Fibroblast of skin of abdomen (primary cell): ENCODE measurements around the gene ALDH7A1.
A peak's percentile ranks its signal among the peaks of the same experiment; 100 is the strongest.
"Not testable (repeated sequence)": the region's sequence is repeated elsewhere in the genome, so short reads cannot be mapped to it uniquely, and the experiment has no call there.

ENCODE experiments used
- DNase-seq: peaks from one replicate; pipeline ENCODE4 v3.0.0-alpha.2; 2013

ALDH7A1 gene

GRCh38 chr5:126591549-126591948, 3.5 kb downstream of the ALDH7A1 start:
- no peak for DNase-seq

DNA sequence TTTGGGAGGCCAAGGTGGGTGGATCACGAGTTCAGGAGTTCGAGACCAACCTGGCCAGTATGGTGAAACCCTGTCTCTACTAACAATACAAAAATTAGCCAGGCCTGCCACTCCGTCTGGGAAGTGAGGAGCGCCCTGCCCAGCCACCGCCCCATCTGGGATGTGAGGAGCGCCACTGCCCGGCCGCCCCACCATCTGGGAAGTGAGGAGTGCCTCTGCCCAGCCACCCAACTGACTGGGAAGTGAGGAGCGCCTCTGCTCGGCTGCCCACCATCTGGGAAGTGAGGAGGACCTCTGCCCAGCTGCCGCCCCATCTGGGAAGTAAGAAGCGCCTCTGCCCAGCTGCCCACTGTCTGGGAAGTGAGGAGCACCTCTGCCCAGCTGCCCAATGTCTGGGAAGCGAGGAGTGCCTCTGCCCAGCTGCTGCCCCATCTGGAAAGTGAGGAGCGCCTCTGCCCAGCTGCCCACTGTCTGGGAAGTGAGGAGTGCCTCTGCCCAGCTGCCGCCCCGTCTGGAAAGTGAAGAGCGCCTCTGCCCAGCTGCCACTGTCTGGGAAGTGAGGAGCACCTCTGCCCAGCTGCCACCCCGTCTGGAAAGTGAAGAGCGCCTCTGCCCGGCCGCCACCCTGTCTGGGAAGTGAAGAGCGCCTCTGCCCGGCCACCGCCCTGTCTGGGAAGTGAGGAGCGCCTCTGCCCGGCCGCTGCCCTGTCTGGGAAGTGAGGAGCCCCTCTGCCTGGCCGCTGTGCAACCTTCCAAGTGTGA, 5.3 kb downstream of the ALDH7A1 start:
- no peak for DNase-seq

DNA sequence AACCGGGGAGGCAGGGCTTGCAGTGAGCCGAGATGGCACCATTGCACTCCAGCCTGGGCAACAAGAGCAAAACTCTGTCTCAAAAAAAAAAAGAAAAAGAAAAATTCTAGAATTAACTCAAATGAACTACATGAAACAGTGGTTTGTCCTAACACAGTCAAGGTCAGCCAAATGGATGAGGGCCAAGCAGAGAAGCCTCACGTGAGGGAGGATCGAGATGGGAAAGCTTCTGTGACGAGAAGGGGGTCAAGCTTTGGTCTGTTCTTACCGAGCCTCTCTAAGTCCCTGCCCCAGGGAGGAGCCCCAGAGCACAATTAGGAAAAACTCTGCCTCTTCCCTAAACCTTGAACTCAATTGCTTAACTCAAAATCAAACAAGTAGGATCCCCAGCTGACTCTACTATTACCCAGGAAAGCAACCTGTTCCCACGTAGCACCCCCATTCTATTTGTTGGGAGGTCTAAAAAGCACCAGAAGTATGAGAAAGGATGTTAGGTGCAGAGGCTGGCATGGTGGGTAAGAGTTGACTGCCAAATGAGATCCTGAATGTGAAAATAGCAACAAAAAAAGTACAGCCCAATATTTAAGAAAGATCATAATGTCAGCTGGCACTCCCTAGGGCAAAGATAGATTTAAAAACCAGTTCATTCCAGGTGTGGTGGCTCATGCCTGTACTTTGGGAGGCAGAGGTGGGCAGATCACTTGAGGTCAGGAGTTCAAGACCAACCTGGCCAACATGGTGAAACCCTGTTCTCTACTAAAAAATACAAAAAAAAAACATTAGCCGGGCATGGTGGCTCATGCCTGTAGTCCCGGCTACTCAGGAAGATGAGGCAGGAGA, 7.2 kb downstream of the ALDH7A1 start:
- DNase-seq, result no peak

GRCh38 chr5:126583761-126584160, 11.3 kb downstream of the ALDH7A1 start:
- no peak for DNase-seq

GRCh38 chr5:126579716-126580115, 15.3 kb downstream of the ALDH7A1 start:
- no peak for DNase-seq

- no peak for DNase-seq
These were observed 17.6 kb downstream of the ALDH7A1 start for GRCh38 chr5:126577415-126577814.

GRCh38 chr5:126576974-126577373, 18.0 kb downstream of the ALDH7A1 start:
- no peak for DNase-seq

DNA sequence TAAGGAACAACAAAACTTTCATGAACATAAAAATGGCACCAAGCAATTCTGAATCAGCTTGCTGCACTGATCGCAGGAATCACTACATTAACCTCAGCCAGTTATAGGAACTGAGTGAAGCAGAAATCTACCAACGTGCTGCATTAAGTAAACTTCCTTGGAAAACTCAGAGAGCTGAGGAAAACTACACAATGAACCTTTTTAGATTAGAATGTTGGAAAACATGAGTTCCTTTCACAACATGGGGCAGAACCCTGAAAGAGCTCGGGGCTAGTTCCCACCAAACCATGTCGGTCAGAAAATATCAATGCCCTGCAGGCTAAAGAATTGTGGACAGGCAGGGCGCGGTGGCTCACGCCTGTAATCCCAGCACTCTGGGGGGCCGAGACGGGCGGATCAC, 19.4 kb downstream of the ALDH7A1 start:
- no peak for DNase-seq

GRCh38 chr5:126568206-126568755, 26.7 kb downstream of the ALDH7A1 start:
- DNase-seq, result no peak

DNA sequence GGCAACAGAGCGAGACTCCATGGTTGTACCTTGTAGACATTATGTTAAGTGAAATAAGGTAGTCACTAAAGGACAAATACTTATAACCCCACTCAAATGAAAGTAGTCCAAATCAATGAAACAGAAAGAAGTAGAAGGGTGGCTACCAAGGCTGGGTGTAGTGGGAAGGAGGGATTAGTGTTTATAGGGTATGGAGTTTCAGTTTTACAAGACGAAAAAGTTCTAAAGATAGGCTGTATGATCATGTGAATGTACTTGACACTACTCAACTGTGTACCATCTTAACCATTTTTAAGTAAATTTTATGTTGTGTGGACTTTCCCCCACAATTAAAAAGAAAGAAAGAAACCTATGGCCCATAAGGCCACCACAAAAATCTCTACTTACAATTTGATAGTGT, 32.2 kb downstream of the ALDH7A1 start:
- no peak for DNase-seq

- DNase-seq, result no peak
These were observed 33.1 kb downstream of the ALDH7A1 start for GRCh38 chr5:126561908-126562307.

GRCh38 chr5:126555101-126555500, 39.9 kb downstream of the ALDH7A1 start:
- DNase-seq, result not testable (repeated sequence)

GRCh38 chr5:126552614-126553013, 42.4 kb downstream of the ALDH7A1 start:
- DNase-seq, result no peak

- DNase-seq, result peak; percentile 32
These were observed 50.8 kb downstream of the ALDH7A1 start for GRCh38 chr5:126544087-126544740.

DNA sequence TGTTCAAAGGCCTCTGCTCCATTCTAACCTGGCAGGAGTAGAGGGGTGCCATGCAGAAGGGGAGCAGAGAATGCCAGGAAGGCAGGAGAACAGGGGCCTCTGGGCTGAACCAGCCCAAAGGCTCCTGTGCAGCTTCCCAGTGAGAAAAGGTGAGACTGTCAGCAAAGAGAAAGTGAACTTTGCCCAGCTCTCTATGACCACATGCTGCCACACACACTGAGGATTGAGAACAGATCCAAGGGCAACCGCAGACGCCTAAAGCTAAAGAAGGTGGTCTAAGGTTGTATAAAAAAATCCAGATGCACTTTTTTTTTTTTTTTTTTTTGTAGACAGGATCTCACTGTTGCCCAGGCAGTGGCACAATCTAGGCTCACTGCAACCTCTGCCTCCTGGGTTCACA, 51.4 kb downstream of the ALDH7A1 start:
- no peak for DNase-seq

- no peak for DNase-seq
These were observed 52.0 kb downstream of the ALDH7A1 start for GRCh38 chr5:126543009-126543408.

DNA sequence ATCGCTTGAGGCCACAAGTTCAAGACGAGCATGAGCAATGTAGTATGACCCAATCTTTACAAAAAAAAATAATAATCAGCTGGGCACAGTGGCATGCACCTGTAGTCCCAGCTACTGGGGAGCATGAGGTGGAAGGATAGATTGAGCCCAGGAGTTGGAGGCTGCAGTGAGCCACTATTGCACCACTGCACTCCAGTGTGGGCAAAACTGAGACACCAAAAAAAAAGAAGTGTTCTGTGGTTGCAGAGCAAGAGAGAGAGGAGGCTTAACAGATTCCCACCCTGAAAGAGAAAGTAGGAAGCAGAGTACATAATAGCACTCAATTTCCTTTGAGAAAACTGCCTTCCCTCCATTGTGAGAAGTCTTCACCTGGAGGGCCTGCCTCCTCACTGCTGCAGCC, 52.6 kb downstream of the ALDH7A1 start:
- no peak for DNase-seq

- no peak for DNase-seq
These were observed 54.4 kb downstream of the ALDH7A1 start for GRCh38 chr5:126540631-126541030.

GRCh38 chr5:126538579-126538978, 56.4 kb downstream of the ALDH7A1 start:
- no peak for DNase-seq

- no peak for DNase-seq
These were observed 58.1 kb downstream of the ALDH7A1 start for GRCh38 chr5:126536874-126537273.

- DNase-seq, result no peak
These were observed 59.0 kb downstream of the ALDH7A1 start for GRCh38 chr5:126535856-126536545.

DNA sequence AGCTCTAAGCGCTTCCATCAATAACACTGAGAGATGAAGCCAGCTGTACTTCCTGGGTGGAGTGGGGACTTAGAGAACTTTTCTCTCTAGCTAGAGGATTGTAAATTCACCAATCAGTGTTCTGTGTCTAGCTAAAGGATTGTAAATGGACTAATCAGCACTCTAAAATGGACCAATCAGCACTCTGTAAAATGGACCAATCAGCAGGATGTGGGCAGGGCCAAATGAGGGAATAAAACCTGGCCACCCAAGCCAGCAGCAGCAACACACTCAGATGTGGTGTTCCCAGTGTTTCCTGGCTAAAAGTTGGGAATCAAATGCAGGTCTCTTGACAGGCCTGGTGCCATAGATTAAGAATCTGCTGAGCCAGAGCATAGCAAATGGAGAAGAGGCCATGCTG, 60.5 kb downstream of the ALDH7A1 start:
- no peak for DNase-seq
